Body of pancreas (tissue), 4 donors: Measurements from ENCODE around the gene FIBIN.

Experiments
- POLR2A ChIP-seq, 3 donors: fragments of 450-650 bp; IDR thresholded peaks; one replicate each; pipeline ENCODE4 v1.6.1; 2016; ENCODE audit warnings: antibody characterized with exemption in 3 of 3, mild to moderate bottlenecking in 2 of 3
- TF ChIP-seq, protein P1 (sequence below), 7 experiments: fragments of 450-650 bp in 4 of 7; fragments of 200-600 bp in 3 of 7; sonication (generic) in 3 of 7; IDR thresholded peaks; one replicate each; pipeline ENCODE4 v1.5.1; 2016 to 2019; ENCODE audit warnings: antibody characterized with exemption in 7 of 7

DNA sequence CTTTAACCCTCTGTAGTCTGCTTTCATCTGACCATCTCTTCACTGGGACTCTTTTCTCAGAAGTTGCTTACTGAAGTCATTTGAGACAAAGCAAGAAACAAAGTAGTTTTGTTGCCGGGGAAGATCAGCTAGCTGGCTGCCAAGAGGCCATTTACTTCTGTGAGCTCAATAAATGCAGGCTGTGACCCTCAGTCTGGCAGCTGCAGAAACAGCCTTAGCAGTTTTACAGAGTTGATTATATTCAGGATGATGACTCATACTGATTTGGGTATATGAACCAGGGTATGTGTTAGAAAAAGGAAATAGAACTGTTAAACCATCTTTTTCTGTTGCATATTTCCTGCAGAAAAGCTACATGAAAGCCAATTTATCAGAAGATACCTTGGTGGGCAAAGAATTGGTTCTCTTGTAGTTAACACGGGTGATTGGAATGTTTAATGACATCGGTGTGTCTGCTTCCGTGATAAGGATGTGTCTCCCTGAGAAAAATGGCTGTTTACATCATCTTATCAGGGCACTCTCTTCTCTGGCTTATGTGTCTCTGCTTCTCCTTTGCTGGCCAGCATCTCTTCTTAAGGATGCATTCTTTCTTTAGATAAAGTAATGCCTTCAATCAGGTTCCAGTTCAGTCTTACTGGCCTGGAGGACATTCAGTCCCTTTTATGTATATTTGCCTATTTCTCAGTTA lies 18.5 kb downstream of the FIBIN start:
- TF ChIP-seq, protein P1, sequence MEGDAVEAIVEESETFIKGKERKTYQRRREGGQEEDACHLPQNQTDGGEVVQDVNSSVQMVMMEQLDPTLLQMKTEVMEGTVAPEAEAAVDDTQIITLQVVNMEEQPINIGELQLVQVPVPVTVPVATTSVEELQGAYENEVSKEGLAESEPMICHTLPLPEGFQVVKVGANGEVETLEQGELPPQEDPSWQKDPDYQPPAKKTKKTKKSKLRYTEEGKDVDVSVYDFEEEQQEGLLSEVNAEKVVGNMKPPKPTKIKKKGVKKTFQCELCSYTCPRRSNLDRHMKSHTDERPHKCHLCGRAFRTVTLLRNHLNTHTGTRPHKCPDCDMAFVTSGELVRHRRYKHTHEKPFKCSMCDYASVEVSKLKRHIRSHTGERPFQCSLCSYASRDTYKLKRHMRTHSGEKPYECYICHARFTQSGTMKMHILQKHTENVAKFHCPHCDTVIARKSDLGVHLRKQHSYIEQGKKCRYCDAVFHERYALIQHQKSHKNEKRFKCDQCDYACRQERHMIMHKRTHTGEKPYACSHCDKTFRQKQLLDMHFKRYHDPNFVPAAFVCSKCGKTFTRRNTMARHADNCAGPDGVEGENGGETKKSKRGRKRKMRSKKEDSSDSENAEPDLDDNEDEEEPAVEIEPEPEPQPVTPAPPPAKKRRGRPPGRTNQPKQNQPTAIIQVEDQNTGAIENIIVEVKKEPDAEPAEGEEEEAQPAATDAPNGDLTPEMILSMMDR (IDR thresholded peaks at IDR 0.05): no peak
- TF ChIP-seq POLR2A (IDR thresholded peaks at IDR 0.05): no peak
